Adrenal gland (tissue), 12 donors: ENCODE results near the gene GCSAM. TPM values are rescaled to one million over a fixed set of nuclear protein-coding genes. Genes with fewer than 3 reads are reported as not detected.

ENCODE experiments used
- DNase-seq, 7 donors: peaks; one replicate each; pipeline ENCODE4 v3.0.0-alpha.2; 2019 to 2020
- H3K27ac ChIP-seq, 5 donors: fragments of 200-600 bp; sonication (generic) in 4 of 5; 1 replicate in 3 of 5; 2 replicates in 2 of 5; pipeline versions ENCODE4 v1.5.1 to v1.8.0; 2016 to 2020; ENCODE audit warnings: mild to moderate bottlenecking in 1 of 5
- H3K27me3 ChIP-seq: fragments of 200-600 bp; 2 replicates; pipeline ENCODE4 v1.8.0; 2021
- H3K36me3 ChIP-seq, 2 donors: fragments of 200-600 bp; replicated peaks in 1 of 2; 1 replicate in 1 of 2; 2 replicates in 1 of 2; pipeline versions ENCODE4 v1.5.1 to v1.8.0; 2018 to 2022
- H3K4me1 ChIP-seq, 2 donors: fragments of 200-600 bp; replicated peaks in 1 of 2; 1 replicate in 1 of 2; 2 replicates in 1 of 2; pipeline versions ENCODE4 v1.5.1 to v1.8.0; 2018 to 2021
- H3K4me3 ChIP-seq, 4 donors: fragments of 200-600 bp; sonication (generic) in 3 of 4; one replicate each; pipeline ENCODE4 v1.5.1; 2016 to 2018
- H3K9me3 ChIP-seq, 3 donors: fragments of 200-600 bp; sonication (generic) in 1 of 3; replicated peaks in 1 of 3; 1 replicate in 2 of 3; 2 replicates in 1 of 3; pipeline versions ENCODE4 v1.5.1 to v1.8.0; 2016 to 2021
- CTCF ChIP-seq, 6 experiments: fragments of 450-650 bp in 4 of 6; fragments of 200-600 bp in 2 of 6; sonication (generic) in 1 of 6; IDR thresholded peaks; 1 replicate in 5 of 6; 2 replicates in 1 of 6; pipeline versions ENCODE4 v1.5.1 to v1.8.0; 2016 to 2021; ENCODE audit warnings: antibody characterized with exemption in 6 of 6, mild to moderate bottlenecking in 2 of 6, moderate library complexity in 1 of 6
- POLR2A ChIP-seq, 2 donors: fragments of 450-650 bp; IDR thresholded peaks; one replicate each; pipeline ENCODE4 v1.6.1; 2017; ENCODE audit warnings: antibody characterized with exemption in 2 of 2, mild to moderate bottlenecking in 2 of 2, moderate library complexity in 1 of 2
- WGBS, 4 donors: extraction: QIAGEN DNeasy Blood & Tissue Kit in 2 of 4; methylation state at CpG; one replicate each; pipeline versions ENCODE4 v1.1.5 to v1.1.7; 2013 to 2017; 5-methylcytosine and 5-hydroxymethylcytosine counted together
- intact Hi-C, 2 donors: fragments of 100-400 bp; cut with DNase I; formaldehyde crosslinking; loops; one replicate each; pipeline versions ENCODE4 v1.14.1 to v1.15.0; 2022 to 2023
- polyA plus RNA-seq, 3 donors: library from polyadenylated mRNA; stranded (reverse); fragments of 200-250 nt in 2 of 3; fragments of 350-450 nt in 1 of 3; fragmentation: Illumina TruSeq in 1 of 3; extraction: RNeasy Lipid Tissue Mini Kit (QIAGEN cat#74804) in 1 of 3; gene quantifications; one replicate each; pipeline ENCODE4 v1.2.3, GENCODE V29; 2013 to 2014
- total RNA-seq, 9 donors: library from RNA; depleted of rRNA in 4 of 9; stranded (reverse); fragments of >200 nt in 4 of 9; fragments of 120-200 nt in 1 of 9; fragmentation: NEBNext Ultra II Directional in 1 of 9; extraction: Animal tissue kit (Norgen Biotek cat#: 25700) in 1 of 9; gene quantifications; one replicate each; pipeline versions ENCODE4 v1.1.0 to v1.2.4, GENCODE V29; 2013 to 2023
- donor health status: healthy with polysubstance abuse.
- donor health status: Bipolar disorder and iron deficiency.
- donor health status: DM: yes; HTN: yes; CAD: no.
- donor health status: DM: no; HTN: no; CAD: no.
- donor health status: DM: no; HTN: no; CAD: no.
- donor health status: DM: yes; HTN: yes; CAD: no.

The GCSAM gene
- total and polyA plus RNA-seq, 12 donors: 0.07 to 1.8 (median 0.26) TPM; not detected in 5

GRCh38 chr3:112170046-112170445 lies 37.0 kb upstream of the GCSAM start:
- Histone ChIP-seq H3K9me3 (no peaks in the 10 kb centered on the region), H3K27me3 (no peaks in the 10 kb centered on the region), H3K36me3 (no peaks in the 10 kb centered on the region), H3K4me1 (no peaks in the 10 kb centered on the region), H3K4me3 (no peak overlapping the region), H3K27ac (no peak overlapping the region)
- intact Hi-C loops: no loop called here
- no peak for DNase-seq
- 85 to 93% (median 90%) methylated on average over 2 of the region's 2 CpGs for WGBS, 4 donors
- TF ChIP-seq POLR2A (IDR thresholded peaks at IDR 0.05) (no peak), CTCF (IDR thresholded peaks at IDR 0.05) (no peak)

GRCh38 chr3:112167758-112168157 lies 34.7 kb upstream of the GCSAM start:
- H3K9me3 ChIP-seq: no peaks in the 10 kb centered on the region
- intact Hi-C loops: no loop called here
- WGBS, 4 donors: 82 to 96% (median 91%) methylated on average over 2 of the region's 2 CpGs
- no peaks in the 10 kb centered on the region for H3K4me1 ChIP-seq
- TF ChIP-seq CTCF (IDR thresholded peaks at IDR 0.05) (no peak), POLR2A (IDR thresholded peaks at IDR 0.05) (no peak)
- H3K27ac ChIP-seq: no peak overlapping the region
- no peak for DNase-seq
- H3K36me3 ChIP-seq: no peaks in the 10 kb centered on the region
- no peaks in the 10 kb centered on the region for H3K27me3 ChIP-seq
- H3K4me3 ChIP-seq: no peak overlapping the region

- Histone ChIP-seq H3K27me3 (no peaks in the 10 kb centered on the region), H3K4me3 (no peak overlapping the region), H3K36me3 (no peaks in the 10 kb centered on the region), H3K27ac (no peak overlapping the region), H3K4me1 (no peaks in the 10 kb centered on the region), H3K9me3 (no peaks in the 10 kb centered on the region)
- TF ChIP-seq CTCF (IDR thresholded peaks at IDR 0.05) (no peak), POLR2A (IDR thresholded peaks at IDR 0.05) (no peak)
- intact Hi-C loops: no loop called here
- WGBS, 4 donors: 87 to 100% (median 93%) methylated on average over 1 of the region's 1 CpG; no CpG with 5 or more reads in 1 of the 4 donors
- DNase-seq: no peak
Measured at GRCh38 chr3:112149136-112149535, 16.1 kb upstream of the GCSAM start.

GRCh38 chr3:112143689-112144088 lies 10.6 kb upstream of the GCSAM start:
- DNase-seq: no peak
- Histone ChIP-seq H3K4me3 (no peak overlapping the region), H3K36me3 (no peaks in the 10 kb centered on the region), H3K27me3 (no peaks in the 10 kb centered on the region), H3K9me3 (no peaks in the 10 kb centered on the region), H3K27ac (no peak overlapping the region), H3K4me1 (no peaks in the 10 kb centered on the region)
- 20 to 57% (median 36%) methylated on average over 1 of the region's 1 CpG for WGBS, 4 donors
- TF ChIP-seq POLR2A (IDR thresholded peaks at IDR 0.05) (no peak), CTCF (IDR thresholded peaks at IDR 0.05) (no peak)
- intact Hi-C loops: no loop called here
